IgD-negative memory B cell (primary cell): ENCODE measurements around the gene UBASH3B. TPM values are rescaled to one million over a fixed set of nuclear protein-coding genes. Genes with fewer than 3 reads are reported as not detected.

ENCODE experiments used
- H3K27ac Mint-ChIP-seq, 3 donors: one replicate each; pipeline ENCODE4 v1.8.0; 2020 to 2022; ENCODE audit warnings: mild to moderate bottlenecking in 3 of 3, mixed read lengths in 3 of 3, moderate library complexity in 1 of 3
- H3K27me3 Mint-ChIP-seq: one replicate; pipeline ENCODE4 v1.8.0; 2021; ENCODE audit warnings: mixed read lengths
- H3K36me3 Mint-ChIP-seq: one replicate; pipeline ENCODE4 v1.8.0; 2020; ENCODE audit warnings: mild to moderate bottlenecking, mixed read lengths
- H3K4me1 Mint-ChIP-seq, 3 donors: one replicate each; pipeline ENCODE4 v1.8.0; 2020 to 2022; ENCODE audit warnings: mixed read lengths in 3 of 3, mild to moderate bottlenecking in 1 of 3
- H3K4me3 Mint-ChIP-seq, 4 donors: one replicate each; pipeline ENCODE4 v1.8.0; 2020 to 2022; ENCODE audit warnings: mild to moderate bottlenecking in 4 of 4, mixed read lengths in 4 of 4, moderate library complexity in 3 of 4
- H3K9me3 Mint-ChIP-seq, 3 donors: one replicate each; pipeline ENCODE4 v1.8.0; 2020 to 2021; ENCODE audit warnings: mixed read lengths in 3 of 3, mild to moderate bottlenecking in 1 of 3
- polyA plus RNA-seq: library from polyadenylated mRNA; unstranded; fragments of 300-500 nt; fragmentation: Illumina TruSeq; gene quantifications from one replicate; pipeline ENCODE4 v1.2.3, GENCODE V29; 2021

The UBASH3B gene
- polyA plus RNA-seq, 1 donor from 2014 or later: 1.3 TPM

DNA sequence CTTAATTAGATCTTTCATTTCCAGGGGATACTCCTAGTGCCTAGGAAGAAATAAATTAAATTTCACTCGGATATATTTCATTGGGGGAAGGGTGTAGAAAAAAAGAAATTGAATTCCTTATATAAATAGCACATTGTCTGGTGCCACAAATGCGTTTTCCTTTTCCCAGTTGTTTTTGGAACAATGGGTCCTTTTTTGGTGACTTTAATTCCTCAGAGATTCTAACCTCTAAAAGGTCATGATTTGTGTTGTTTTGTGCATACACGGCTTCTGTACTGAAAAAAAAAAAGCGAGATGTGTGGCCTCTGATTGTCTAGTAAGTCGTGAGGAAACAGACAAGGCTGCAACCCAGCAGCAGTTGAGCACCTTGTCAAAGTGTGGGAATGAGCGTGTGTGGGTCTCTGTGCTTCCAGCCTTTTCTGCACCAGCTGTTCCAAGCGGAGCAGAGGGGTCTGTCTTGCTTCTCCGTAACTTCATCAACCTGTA is 118.3 kb downstream of the UBASH3B start:
- peaks cover 2 to 4% (median 3%) of the 10 kb centered on the region in 3 donors for H3K4me1 Mint-ChIP-seq
- H3K27ac Mint-ChIP-seq: peak overlapping the region in 1 of 3 donors; percentile 1
- H3K27me3 Mint-ChIP-seq: peaks cover 3% of the 10 kb centered on the region
- H3K36me3 Mint-ChIP-seq: peaks cover 2% of the 10 kb centered on the region
- no peaks in the 10 kb centered on the region for H3K9me3 Mint-ChIP-seq
- no peak overlapping the region for H3K4me3 Mint-ChIP-seq

DNA sequence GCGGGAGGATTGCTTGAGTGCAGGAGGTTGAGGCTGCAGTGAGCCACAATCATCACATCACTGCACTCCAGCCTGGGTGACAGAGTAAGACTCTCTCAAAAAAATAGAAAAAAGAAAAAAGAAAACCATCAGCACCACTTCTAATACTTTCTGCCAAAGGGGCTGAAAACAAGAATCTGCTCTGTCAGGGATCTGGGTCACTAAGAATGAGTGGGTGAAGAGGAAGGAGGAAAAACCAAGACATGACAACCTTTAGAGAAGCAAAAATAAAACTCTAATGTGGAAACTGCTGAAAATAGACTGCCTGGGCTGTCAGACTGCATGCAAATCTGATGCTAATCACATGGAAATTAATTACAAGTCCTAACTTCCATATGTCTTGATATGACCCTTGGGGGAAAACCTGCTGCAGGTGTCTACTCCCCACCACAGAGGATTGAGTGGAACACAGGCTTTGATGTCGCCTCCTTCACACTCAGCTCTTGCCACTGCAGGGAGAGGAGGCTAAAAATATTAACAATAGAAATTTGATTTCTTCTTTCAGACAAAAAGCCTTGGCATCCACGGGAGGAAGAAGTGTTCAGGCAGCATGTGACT is 120.3 kb downstream of the UBASH3B start:
- H3K36me3 Mint-ChIP-seq: peaks cover 1% of the 10 kb centered on the region
- no peak overlapping the region for H3K27ac Mint-ChIP-seq
- H3K9me3 Mint-ChIP-seq: no peaks in the 10 kb centered on the region
- H3K27me3 Mint-ChIP-seq: peaks cover 2% of the 10 kb centered on the region
- no peak overlapping the region for H3K4me3 Mint-ChIP-seq
- H3K4me1 Mint-ChIP-seq: peaks cover 2 to 4% (median 3%) of the 10 kb centered on the region in 3 donors

DNA sequence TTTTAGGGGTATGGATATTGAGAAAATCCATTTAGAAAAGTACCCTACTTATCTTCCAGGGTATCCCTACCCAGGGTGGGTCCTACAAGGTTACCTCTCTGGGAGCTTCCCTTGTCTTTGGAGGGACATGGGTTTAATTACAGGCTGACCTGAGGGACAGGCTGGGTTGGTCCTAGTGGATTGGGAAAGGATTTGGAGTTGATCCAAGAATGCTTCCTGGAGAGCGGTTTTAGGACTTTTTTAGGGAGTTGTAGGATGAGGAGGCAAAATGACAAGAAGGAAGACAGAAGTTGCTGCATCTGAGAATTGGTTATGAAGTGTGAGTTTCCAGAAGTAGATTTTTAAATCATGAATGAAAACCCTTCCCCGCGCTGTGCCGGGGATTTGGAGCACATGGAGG is 121.0 kb downstream of the UBASH3B start:
- H3K4me1 Mint-ChIP-seq: peaks cover 3 to 4% (median 3%) of the 10 kb centered on the region in 3 donors
- H3K27ac Mint-ChIP-seq: no peak overlapping the region
- peaks cover 2% of the 10 kb centered on the region for H3K27me3 Mint-ChIP-seq
- peaks cover 1% of the 10 kb centered on the region for H3K36me3 Mint-ChIP-seq
- H3K9me3 Mint-ChIP-seq: no peaks in the 10 kb centered on the region
- no peak overlapping the region for H3K4me3 Mint-ChIP-seq

DNA sequence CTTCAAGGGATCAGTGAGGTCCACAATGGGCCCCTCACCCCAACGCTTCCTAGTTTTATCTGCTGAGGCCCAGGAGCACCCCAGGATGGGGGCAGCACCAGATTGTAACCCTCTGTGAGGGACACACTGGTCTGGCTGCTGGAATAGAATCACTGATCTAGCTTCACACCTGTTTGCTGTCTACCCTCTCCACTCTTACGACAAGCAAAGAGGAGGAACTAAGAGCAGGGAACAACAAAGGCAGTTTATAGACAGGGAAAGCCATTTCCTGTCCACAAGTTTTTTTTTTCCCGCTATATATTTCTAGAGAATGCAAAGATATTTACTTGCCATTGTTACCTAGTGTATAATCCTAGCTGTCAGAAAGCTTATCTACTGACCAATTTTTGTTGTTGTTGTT is 121.8 kb downstream of the UBASH3B start:
- H3K9me3 Mint-ChIP-seq: no peaks in the 10 kb centered on the region
- no peak overlapping the region for H3K4me3 Mint-ChIP-seq
- peaks cover 3 to 4% (median 3%) of the 10 kb centered on the region in 3 donors for H3K4me1 Mint-ChIP-seq
- H3K27ac Mint-ChIP-seq: no peak overlapping the region
- H3K36me3 Mint-ChIP-seq: peaks cover 1% of the 10 kb centered on the region
- peaks cover 2% of the 10 kb centered on the region for H3K27me3 Mint-ChIP-seq

DNA sequence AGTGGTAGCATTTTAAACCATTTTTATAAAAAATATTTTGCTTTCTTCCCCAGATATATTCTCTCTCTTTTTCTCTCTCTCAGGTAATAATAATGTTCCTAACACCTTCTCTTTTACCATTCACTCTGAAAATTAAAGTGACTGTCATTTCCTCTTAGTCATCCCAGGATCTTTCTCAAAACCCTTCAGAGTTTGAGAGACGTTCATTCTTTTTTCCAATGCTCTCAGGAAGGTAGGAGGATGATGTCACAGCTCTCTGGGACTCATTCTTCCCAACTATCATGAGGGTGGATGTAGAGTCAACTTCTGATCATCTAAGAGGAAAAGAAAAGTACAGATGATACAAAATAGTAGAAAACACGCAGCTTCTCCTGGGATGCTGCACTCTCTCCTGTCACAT is 122.6 kb downstream of the UBASH3B start:
- no peak overlapping the region for H3K27ac Mint-ChIP-seq
- peaks cover 1% of the 10 kb centered on the region for H3K36me3 Mint-ChIP-seq
- H3K27me3 Mint-ChIP-seq: peaks cover 2% of the 10 kb centered on the region
- H3K4me3 Mint-ChIP-seq: no peak overlapping the region
- peaks cover 3 to 4% (median 3%) of the 10 kb centered on the region in 3 donors for H3K4me1 Mint-ChIP-seq
- no peaks in the 10 kb centered on the region for H3K9me3 Mint-ChIP-seq

DNA sequence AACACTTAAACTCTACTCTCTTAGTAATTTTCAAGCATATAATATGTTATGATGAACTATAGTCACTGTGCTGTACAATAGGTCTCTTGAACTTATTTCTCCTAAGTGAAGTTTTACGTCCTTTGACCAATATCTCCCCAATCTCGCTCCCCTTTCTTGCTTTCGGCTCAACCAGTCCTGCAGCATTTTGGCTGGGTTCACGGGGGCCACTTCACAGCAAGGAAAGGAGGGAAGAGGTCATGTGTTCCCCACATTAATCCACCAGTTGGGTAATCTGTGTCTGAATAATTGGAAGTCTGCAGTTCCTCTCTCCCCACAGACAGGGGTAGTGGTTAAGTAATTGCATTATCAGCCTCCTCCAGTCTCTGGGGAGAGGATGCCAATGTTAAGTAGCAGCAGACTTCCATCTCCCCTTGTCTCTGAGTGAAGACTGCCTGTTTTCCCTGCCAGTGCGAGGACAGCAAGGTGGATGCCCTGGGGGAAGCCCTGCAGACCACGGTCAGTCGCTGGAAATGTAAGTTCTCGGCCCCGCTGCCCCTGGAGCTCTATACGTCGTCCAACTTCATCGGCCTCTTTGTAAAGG is 123.6 kb downstream of the UBASH3B start:
- Mint-ChIP-seq H3K9me3 (no peaks in the 10 kb centered on the region), H3K4me1 (peaks cover 3 to 4% (median 3%) of the 10 kb centered on the region in 3 donors), H3K27me3 (peaks cover 2% of the 10 kb centered on the region), H3K27ac (no peak overlapping the region), H3K4me3 (no peak overlapping the region), H3K36me3 (peaks cover 1% of the 10 kb centered on the region)

DNA sequence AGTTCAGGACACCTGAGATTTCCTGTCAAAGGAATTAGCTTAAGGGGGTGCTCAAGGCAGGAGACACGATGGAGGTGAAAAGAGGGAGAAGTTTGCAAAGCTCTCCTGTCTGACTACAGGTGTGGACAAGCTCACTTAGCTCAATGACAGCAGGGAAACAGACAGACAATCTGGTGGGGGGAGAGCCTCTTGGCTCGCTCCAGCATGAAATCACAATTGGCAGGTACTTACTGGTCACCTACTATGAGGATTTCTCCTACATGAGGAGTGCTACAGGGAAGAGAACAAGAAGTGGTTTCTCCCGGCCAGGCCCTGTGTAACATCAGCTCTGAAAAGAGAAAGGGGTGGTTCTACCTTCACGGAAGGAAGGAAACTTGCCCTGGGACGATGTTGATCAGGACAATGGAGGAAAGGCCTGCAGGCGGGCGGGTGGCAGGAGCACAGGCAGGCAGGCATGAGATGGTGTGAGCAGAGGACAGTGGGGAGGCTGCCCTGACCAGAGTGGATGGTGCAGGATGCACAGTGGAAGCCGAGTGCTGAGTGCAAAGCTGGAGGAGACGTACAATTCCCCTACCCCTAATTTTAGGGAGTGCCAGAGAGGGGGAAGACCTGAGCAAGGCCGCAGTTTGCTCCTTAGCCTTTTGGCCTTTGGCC is 124.9 kb downstream of the UBASH3B start:
- Mint-ChIP-seq H3K4me1 (peaks cover 3 to 4% (median 3%) of the 10 kb centered on the region in 3 donors), H3K9me3 (no peaks in the 10 kb centered on the region), H3K36me3 (peaks cover 1% of the 10 kb centered on the region), H3K4me3 (no peak overlapping the region), H3K27ac (no peak overlapping the region), H3K27me3 (no peaks in the 10 kb centered on the region)

DNA sequence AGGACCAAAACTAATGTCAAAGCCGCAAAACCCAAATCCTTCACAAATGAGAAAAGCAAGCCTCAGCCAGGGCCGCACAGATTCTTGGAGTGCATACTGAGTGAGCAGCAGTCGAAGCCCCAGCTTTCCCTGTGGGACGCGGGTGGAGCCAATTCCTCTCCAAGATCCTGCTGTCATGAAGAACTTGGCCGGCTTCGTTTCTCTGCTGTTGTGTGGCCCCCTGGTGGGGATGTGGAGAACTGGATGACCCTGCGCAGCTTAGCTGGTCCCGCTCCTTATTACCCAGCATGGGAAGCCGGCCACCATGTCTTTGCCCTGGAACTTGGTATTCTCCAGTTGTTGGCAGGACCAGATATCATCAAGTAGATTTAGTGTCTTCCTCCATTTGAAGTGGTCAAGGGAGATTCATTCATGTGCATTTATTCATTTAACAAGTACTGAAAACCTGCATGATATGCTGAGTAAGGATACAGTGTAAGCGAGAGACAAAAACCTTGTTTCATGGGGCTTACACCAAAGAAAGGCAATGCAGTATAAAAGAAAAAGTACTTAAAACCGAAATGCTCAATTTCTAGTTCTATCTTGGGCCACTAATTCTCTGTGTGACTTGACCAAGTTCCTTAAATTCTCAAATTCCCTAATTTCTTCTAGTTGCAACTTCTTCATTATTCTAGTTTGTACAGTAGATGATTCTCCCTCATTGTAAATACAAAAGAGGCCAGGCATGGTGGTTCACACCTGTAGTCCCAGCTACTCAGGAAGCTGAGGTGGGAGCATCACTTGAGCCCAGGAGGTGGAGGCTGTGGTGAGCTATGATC is 126.1 kb downstream of the UBASH3B start:
- H3K27ac Mint-ChIP-seq: no peak overlapping the region

DNA sequence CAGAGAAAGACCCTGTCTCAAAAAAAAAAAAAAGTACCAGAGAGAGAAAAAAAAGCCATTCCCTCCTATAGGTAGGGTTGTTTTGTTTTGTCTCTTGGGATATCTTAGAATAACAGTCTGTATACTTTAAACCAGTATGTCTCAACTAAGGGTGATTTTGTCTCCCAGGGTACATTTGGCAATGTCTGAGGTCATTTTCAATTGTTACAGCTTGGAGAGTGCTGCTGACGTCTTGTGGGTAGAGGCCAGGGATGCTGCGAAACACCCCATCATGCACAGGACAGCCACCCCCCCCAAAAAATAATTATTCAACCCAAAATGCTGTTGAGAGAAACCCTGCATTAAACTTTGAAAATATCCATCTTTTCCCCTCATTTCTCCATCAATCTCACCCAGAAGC is 126.7 kb downstream of the UBASH3B start:
- Mint-ChIP-seq H3K4me1 (peaks cover 0 to 2% (median 2%) of the 10 kb centered on the region in 3 donors), H3K27me3 (no peaks in the 10 kb centered on the region), H3K4me3 (no peak overlapping the region), H3K9me3 (no peaks in the 10 kb centered on the region), H3K27ac (no peak overlapping the region), H3K36me3 (peaks cover 1% of the 10 kb centered on the region)

More for the DNA sequence above, 126.1 kb downstream of the UBASH3B start:
- Mint-ChIP-seq H3K27me3 (no peaks in the 10 kb centered on the region), H3K9me3 (no peaks in the 10 kb centered on the region), H3K4me3 (no peak overlapping the region), H3K36me3 (peaks cover 1% of the 10 kb centered on the region), H3K4me1 (peaks cover 0 to 2% (median 2%) of the 10 kb centered on the region in 3 donors)

DNA sequence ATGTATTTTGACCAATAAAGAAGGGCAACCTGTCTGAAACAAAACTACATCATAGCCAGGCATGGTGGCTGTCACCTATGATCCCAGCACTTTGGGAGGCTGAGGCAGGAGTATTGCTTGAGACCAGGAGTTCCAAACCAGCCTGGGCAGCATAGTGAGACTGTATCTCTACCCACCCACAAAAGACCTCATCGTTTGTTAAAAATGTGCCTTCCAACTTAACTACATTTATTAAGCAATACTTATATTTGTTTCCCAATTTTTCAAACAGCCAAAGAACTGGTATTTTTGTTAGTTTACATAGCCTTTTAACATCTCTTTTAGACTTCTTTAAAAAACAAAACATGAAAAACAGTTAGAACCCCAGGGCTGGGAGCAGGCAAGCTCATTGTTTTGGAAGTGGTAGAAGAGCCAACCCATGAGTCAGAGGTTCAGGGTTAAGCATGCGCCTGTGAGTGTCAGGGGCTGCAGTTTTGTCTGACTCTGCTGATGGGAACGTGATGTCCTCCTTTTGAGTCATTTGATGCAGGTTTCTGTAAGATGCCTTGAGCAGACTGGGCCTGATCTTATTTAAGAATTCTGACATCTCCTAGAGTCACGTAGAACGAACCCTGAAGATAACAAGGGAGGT is 128.9 kb downstream of the UBASH3B start:
- Mint-ChIP-seq H3K27me3 (no peaks in the 10 kb centered on the region), H3K4me1 (peaks cover 0 to 2% (median 0%) of the 10 kb centered on the region in 3 donors), H3K9me3 (no peaks in the 10 kb centered on the region), H3K4me3 (no peak overlapping the region), H3K27ac (no peak overlapping the region), H3K36me3 (peaks cover 3% of the 10 kb centered on the region)

DNA sequence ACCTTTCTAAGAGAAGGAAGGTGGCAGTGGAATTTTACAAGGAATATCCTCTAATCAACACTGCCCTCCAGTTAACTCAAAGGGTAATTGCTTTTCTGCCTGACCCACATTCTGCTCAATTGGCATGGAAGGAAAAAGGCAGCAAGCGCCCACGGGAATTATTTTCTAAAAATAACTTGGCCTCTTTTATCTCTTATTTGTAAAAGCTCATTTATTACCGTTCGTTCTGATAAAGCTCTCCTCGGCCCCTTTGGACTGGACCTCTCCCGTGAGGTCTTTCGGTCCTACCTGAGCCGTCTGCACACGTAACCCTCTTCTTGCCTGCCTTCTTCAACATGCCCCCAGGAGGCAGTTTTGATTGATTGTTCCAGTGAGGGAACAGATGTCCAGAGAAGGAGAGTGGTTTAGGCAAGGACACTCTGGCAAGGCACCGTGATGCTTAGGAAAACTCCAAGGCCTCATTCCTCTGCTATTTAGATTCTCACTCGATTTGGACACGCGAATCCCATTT is 129.6 kb downstream of the UBASH3B start:
- Mint-ChIP-seq H3K9me3 (no peaks in the 10 kb centered on the region), H3K4me3 (no peak overlapping the region), H3K36me3 (peaks cover 2% of the 10 kb centered on the region), H3K27ac (no peak overlapping the region), H3K27me3 (no peaks in the 10 kb centered on the region), H3K4me1 (peaks cover 0 to 2% (median 0%) of the 10 kb centered on the region in 3 donors)

DNA sequence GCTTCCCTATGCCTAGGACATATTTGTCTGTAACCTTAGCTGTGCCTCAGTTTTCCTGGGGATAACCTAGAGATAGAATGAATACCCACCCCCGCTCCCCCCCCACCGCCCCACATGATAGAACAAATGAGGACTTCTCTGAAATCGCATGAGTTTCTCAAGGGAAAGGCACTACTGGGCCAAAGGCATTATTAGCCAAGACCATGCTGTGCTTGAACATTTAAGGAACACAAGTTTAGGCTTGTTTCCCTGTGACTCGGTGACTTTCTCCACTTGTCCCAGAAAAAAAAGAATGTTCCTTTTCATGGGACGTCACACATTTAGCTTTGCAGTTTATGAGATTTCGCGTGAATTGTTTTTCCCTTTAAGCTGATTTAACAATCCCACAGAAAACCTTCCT is 131.4 kb downstream of the UBASH3B start:
- peaks cover 2% of the 10 kb centered on the region for H3K36me3 Mint-ChIP-seq
- no peak overlapping the region for H3K27ac Mint-ChIP-seq
- H3K9me3 Mint-ChIP-seq: no peaks in the 10 kb centered on the region

DNA sequence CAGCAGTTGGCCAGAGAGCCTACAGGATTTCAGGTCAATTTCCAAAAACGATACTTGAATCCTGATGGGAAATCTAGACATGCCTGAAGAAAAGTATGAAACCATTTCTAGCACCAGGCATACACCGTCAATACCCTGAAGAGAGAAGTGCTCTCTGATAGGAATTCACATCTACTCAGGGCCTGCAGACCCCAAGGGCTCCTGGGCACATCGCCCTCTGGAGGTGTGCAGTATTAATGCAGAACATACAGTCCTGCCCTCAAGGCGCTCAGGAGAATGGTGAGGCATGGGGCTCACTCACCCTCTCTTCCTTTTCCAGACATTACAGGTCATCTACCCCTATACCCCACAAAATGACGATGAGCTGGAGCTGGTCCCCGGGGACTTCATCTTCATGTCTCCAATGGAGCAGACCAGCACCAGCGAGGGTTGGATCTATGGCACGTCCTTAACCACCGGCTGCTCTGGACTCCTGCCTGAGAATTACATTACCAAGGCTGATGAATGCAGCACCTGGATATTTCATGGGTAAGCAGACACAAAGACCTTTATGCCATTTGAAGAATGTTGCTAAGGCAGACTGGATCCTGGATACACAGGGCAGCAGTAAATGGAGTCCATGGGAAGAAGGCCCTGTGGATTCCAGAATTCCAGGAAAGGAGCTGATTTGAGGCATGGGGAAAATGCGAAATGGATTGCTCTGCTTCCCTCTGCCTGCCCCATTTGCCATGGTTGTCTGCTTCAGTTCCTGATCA is 133.4 kb downstream of the UBASH3B start:
- Mint-ChIP-seq H3K4me1 (no peaks in the 10 kb centered on the region), H3K9me3 (no peaks in the 10 kb centered on the region), H3K4me3 (no peak overlapping the region), H3K27ac (no peak overlapping the region), H3K27me3 (no peaks in the 10 kb centered on the region), H3K36me3 (peaks cover 4% of the 10 kb centered on the region)

More for the DNA sequence above, 131.4 kb downstream of the UBASH3B start:
- no peaks in the 10 kb centered on the region for H3K4me1 Mint-ChIP-seq
- H3K4me3 Mint-ChIP-seq: no peak overlapping the region
- no peaks in the 10 kb centered on the region for H3K27me3 Mint-ChIP-seq

DNA sequence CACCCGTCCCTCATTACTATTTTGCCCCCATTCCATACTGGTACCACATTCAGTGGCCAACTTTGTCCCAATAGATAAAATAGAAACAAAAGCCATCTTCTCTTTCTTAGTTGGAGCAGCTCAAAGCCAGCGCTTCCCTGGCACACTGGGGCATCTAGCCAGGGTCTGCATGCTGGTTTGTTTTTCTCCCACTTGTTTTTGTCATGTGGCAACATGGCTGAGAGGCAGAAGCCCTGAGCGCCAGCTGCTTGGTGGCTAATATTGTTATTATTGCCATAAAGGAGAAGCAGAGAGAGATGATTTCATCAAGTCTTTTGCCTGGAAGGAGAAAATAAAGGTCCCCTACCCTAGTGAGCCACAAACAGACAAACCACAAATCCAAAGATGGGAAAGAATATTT is 134.4 kb downstream of the UBASH3B start:
- no peaks in the 10 kb centered on the region for H3K9me3 Mint-ChIP-seq
- H3K4me3 Mint-ChIP-seq: no peak overlapping the region
- H3K36me3 Mint-ChIP-seq: peaks cover 4% of the 10 kb centered on the region
- H3K4me1 Mint-ChIP-seq: no peaks in the 10 kb centered on the region
- no peaks in the 10 kb centered on the region for H3K27me3 Mint-ChIP-seq
- no peak overlapping the region for H3K27ac Mint-ChIP-seq
